NCI-H187 (cell line): ENCODE measurements around the gene BCL2L13.
"Not testable (repeated sequence)": the region's sequence is repeated elsewhere in the genome, so short reads cannot be mapped to it uniquely, and the experiment has no call there.

ENCODE experiments used
- DNase-seq, 2 experiments: peaks; one replicate each; lab custom pipeline; 2025; lab: John Stamatoyannopoulos, UW

BCL2L13 gene

DNA sequence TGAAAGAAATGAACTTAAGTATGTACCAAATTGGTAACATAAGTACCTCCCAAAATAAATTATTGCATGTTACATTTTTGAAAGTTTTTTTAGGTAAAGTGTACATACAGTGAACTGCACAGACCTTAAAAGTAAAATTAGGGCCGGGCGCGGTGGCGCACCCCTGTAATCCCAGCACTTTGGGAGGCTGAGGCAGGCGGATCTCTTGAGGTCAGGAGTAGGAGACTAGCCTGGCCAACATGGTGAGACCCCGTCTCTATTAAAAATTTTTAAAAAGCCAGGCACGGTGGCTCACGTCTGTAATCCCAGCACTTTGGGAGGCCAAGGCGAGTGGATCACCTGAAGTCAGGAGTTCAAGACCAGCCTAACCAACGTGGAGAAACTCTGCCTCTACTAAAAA lies 1.7 kb upstream of the BCL2L13 start:
- DNase-seq, result not testable (repeated sequence)

DNA sequence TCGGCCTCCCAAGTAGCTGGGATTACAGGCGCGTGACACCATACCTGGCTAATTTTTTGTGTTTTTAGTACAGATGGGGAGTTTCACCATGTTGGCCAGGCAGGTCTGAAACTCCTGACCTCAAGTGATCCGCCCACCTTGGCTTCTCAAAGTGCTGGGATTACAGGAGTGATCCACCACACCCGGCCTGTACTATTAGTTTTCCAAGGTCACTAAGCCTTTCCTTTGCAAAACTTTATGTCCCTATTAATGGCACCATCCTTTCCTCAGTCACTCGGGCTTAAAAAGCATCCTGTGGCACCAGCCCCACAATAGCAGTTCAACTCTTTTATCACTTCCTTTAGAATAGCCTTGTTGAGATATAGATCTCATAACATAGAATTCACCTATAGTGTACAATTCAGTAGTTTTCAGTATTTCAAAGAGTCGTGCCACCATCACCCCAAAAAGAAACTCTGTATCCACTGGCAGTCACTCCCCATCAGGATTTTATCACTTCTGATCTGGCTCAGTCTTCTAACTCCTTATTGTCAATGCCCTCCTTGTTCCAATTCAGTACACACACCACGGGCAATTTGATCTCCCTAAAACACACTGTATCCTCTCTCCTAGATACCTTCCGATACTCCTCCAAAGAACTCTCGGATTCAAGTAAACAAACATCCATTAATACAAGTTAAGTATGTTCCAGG lies 921 bp upstream of the BCL2L13 start:
- no peak for DNase-seq

DNA sequence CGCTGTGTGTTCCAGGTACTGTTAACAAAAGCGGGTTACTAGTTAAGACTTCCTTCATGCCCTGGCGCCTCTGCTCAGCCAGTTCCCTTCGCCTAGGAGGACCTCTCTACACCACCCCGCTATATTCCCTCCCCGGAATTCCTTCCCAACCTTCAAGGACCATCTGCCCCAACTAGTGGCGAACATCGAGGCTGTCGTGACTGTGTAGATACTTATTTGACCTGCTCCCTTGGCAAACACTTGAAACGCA lies 450 bp upstream of the BCL2L13 start:
- no peak for DNase-seq

DNA sequence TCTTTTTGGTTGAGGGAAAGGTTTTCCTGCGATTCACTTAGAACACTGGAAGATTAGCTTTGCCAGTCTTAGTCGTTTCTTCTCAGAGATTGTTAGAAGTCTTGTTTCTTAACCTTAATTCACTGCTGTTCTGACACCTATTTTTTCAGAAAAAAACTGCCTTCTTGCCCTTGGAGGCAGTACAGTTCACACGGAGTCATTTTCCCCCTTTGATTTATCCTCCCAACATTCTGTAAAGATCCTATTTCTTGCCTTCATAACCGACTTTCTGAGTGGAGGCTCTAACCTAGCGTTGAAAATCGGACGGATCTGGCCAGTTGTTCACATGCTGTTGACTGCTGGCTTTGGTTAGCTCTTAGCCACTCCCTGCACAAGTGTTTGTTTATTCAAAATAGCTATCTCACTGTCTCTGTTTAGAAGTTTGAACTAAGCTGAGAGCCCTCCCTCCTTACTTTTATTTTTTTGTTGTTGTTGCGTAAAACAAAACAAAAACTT lies 737 bp downstream of the BCL2L13 start:
- no peak for DNase-seq

DNA sequence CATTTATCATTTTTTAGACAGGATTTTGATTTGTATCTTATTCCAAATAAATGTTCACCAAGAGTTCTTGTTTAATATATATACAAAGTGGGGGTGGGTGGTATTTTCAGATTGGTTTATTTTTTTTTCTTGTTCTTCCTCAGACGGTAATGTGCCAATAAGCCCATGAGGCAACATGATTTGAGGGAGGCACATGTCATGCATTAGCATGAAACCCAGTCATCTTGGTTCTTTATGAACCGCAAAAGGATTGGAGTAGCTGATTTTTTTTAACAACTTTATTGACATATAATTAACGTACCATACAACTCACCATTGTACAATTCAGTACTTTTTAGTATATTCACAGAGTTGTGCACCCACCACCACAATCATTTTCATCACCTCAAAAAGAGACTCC lies 2.7 kb downstream of the BCL2L13 start:
- no peak for DNase-seq

DNA sequence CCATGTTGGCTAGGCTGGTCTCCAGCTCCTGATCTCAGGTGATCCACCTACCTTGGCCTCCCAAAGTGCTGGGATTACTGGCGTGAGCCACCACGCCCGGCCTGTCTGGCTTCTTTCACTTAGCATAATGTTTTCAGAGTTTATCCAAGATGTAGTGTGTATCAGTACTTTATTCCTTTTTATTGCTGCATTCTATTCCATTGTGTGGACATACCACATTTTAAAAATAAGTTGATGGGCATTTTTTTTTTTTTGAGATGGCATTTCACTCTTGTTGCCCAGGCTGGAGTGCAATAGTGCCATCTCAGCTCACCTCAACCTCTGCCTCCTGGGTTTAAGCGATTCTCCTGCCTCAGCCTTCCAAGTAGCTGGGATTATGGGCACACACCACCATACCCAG lies 3.8 kb downstream of the BCL2L13 start:
- DNase-seq, result not testable (repeated sequence)

DNA sequence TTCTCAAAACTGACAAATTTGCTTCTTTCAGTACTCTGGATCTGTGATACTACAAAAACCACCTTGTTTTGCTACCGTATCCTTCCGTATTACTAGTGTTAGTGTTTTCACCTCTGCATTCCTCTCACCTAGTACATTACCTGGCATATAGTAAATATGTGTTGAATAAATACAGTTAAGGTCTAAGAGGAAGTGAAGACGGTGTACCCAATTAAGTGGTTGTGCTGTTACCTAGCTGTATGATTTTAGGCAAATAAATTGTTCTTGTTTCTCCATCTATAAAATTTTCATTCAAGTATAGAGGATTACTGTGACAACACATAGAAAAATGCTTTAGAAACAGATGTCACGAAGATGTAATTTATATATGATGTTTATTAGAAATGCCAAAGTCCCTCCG lies 8.9 kb downstream of the BCL2L13 start:
- DNase-seq, result no peak

DNA sequence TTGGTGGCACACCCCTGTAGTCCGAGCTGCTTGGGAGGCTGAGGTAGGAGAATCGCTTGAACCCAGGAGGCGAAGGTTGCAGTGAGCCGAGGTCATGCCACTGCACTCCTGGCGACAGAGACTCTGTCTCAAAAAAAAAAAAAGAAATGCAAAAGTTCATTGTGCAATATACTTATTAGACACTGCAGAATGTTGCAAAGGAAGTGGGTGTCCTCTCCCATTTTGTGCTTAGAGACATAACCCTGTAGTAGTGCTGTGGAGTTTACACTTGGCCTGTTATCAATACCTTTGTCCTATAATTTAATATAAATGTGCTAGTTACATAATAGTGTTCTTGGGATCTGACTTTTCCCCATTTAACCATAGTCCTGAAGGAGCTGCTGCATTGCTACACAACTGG lies 9.4 kb downstream of the BCL2L13 start:
- DNase-seq, result no peak

DNA sequence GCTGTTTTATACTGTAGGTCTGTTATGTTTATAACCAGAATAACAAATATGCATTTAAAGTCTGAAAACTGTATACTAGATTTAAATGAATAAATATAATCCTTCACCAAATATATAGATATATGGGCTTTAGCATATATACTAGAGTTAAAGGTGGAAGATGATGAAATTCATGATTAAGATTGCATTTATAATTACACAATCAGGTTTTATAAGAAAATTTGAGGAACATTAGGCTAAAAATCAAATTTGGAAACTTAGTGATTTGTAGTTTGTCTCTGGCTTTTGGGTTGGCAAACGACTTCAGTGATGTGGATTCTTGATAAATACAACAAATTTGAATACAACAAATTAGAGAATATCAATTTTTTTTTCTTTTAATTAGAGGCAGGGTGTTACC lies 10.0 kb downstream of the BCL2L13 start:
- no peak for DNase-seq

DNA sequence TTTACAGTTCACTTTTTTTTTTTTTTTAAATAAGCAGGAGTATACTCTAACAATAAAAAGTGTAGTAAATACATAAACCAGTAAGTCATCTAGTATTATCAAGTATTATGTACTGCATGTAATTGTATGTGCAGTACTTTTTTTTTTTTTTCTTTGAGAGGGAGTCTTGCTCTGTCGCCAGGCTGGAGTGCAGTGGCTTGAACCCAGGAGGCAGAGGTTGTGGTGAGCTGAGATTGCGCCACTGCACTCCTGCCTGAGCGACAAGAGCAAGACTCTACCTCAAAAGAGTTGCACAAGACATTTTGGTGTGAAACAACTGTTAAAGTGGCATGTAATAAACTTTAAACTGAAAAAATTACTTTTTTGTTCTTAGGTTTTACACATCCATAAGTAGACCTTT lies 16.7 kb downstream of the BCL2L13 start:
- DNase-seq, result no peak

DNA sequence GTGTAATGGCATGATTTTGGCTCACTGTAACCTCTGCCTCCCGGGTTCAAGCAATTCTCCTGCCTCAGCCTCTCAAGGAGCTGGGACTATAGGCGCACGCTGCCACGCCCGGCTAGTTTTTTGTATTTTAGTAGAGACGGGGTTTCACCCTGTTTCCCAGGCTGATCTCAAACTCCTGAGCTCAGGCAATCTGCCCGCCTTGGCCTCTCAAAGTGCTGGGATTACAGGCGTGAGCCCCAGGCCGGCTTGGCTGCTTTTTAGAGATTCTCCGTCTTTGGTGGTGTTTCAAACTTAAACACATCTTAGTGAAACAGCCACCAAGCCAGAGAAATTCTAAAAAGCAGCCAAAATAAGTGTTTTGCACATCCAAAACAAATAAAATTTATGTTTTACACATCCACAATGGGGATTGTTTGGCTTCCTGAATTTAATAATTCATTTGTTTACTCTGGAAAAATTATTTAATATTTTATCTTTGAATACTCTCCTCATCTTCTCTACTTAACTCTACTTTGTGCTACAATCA lies 18.4 kb downstream of the BCL2L13 start:
- no peak for DNase-seq

DNA sequence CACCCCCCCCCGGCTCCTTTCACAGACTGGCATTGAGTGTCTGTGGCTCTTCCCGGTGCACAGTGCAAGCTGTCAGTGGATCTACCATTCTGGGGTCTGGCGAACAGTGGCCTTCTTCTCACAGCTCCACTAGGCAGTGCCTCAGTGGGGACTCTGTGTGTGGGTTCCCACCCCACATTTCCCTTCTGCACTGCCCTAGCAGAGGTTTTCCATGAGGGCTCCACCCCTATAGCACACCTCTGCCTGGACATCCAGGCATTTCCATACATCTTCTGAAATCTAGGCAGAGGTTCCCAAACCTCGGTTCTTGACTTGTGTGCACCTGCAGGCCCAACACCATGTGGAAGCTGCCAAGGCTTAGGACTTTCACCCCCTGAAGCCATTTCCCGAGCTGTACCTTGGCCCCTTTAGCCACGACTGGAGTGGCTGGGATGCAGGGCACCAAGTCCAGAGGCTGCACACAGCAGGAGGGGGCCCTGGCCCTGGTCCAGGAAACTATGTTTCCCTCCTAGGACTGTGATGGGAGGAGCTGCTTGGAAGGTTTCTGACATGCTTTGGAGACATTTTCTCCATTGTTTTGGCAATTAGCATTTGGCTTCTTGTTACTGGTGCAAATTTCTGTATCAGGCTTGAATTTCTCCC lies 26.0 kb downstream of the BCL2L13 start:
- no peak for DNase-seq

DNA sequence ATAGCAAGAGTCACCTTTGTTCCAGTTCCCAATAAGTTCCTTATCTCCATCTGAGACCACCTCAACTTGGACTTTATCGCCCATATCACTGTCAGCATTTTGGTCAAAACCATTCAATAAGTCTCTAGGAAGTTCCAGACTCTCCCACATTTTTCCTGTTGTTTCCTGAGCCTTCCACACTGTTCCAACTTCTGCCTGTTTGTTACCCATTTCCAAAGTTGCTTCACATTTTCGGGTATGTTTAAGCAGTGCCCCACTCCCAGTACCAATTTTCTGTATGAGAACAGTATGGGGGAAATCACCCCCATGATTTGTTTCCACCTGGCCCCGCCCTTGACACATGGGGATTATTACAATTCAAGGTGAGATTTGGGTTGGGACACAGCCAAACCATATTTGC lies 26.7 kb downstream of the BCL2L13 start:
- DNase-seq, result no peak

DNA sequence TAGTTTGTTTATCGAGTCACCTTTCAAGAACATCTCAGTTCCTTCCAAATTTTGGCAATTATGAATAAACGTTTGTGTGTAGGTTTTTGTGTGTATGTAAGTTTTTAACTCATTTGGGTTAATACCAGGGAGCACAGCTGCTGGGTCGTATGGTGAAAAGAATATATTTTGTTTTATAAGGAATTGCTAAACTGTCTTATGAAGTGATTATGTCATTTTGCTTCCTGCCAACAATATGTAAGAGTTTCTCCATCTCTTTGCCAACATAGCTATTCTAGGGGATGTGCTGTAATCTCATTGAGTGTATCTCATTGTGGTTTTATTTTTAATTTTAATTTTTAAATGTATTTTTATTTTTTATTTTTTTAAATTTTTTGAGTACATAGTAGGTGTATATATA lies 27.3 kb downstream of the BCL2L13 start:
- no peak for DNase-seq

DNA sequence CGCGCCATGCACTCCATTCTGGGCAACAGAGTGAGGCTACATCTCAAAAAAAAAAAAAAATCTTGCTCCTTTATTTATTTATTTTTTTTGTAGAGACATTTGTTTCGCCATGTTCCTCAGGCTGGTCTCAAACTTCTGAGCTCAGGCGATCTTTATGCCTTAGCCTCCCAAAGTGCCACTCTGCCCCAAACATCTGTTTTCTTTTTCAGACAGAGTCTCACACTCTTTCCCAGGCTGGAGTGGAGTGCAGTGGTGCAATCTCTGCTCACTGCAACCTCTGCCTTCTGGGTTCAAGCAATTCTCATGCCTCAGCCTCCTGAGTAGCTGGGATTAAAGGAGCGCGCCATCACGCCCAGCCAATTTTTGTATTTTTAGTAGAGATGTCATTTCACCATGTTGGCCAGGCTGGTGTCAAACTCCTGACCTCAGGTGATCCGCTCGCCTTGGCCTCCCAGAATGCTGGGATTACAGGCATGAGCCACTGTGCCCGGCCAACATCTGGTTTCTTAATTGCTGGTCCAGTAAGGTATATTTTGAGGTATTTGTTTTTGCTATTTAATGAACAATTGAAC lies 33.0 kb downstream of the BCL2L13 start:
- not testable (repeated sequence) for DNase-seq

DNA sequence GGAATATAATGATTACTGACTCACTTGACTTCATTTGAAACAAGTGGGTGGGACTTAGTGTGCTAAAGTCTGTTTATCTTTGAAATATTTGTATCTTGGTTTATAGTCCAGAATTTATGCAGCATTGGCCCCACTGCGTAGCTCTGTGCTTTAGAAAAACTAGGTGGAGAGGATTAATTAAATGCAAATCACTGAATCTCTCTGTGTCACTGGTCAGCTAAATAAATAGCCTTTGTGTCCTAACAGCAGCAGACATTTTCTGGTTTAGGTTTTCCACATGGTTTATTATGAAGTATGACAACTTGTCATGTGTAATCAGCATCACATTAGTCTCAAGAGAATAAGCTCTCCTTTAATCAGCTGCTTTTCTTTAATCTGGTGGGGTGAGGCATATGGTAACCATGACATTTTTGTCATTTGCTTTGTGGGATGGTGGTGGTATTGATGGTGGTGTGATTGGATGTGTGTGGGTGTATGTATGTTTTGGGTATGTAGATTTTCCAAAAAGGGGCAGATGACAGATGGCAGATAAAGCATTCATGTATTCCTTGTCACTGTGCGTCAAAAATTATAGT lies 33.9 kb downstream of the BCL2L13 start:
- DNase-seq, result no peak

DNA sequence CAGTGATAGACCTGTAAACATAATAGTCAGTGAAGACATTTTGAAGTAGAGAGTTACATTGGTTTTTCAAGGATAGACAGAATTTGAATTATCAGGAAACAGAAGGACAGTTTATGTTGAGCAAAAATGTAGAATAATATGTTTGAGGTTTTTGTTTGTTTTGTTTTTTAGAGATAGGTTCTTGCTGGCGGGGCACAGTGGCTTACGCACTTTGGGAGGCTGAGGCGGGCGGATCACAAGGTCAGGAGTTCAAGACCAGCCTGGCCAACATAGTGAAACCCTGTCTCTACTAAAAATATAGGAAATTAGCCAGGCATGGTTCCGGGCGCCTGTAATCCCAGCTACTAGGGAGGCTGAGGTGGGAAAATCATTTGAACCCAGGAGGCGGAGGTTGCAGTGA lies 35.6 kb downstream of the BCL2L13 start:
- no peak for DNase-seq

DNA sequence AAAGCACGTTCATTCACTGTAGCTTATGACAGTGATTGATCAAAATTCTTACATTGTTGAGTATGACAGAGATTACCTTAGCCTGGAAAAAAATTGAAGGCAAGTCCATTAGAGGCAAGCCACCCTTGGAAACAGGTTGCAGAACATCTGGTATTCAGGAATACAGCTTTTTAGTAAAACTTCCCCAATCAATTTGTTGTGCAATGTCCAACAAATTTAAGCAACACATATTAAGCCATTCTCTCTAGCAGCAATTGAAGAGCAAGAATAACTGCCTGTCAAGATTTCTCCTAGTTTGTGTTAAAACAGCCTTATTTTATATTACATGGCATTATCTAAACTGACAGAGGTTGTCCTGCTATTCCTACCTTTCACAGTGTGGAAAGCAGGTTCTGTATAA lies 37.0 kb downstream of the BCL2L13 start:
- no peak for DNase-seq

DNA sequence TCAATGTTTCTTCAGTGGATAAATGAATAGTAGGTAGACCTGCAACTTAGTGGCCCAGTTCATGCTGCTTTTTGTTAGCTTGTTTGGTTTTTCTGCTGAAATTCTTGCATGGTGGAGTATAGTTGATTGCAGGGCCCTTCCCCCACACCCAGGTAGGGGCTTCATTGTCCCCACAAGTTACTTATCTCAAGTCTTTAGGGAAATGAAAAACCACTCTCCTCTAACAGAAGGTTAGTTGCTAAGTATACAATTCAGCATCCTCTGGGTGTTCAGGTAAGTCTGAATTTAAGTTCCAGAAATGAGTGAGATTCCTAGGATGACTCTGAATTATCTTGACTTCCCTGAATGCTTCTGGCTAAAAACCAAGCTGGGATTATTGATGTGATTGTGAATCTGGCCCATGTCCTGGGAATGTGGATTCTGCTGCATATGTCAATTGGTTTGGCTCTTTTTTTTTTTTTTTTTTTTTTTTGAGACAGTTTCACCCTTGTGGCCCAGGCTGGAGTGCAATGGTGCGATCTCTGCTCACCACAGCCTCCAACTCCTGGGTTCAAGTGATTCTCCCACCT lies 40.3 kb downstream of the BCL2L13 start:
- DNase-seq, result no peak

DNA sequence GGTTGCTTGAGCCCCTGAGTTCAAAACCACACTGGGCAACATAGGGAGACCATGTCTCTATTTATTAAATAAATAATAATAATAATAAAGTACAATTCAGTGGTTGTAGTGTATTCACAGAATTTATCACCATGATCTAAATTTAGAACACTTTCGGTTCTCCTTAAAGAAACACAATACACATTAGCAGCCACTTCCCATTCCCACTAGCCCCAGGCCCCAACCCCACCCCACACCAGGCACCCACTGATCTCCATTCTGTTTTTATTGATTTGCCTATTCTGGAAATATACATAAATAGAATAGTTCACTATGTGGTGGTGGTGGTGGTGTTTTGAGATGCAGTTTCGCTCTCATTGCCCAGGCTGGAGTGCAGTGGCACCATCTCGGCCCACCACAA lies 45.7 kb downstream of the BCL2L13 start:
- no peak for DNase-seq

DNA sequence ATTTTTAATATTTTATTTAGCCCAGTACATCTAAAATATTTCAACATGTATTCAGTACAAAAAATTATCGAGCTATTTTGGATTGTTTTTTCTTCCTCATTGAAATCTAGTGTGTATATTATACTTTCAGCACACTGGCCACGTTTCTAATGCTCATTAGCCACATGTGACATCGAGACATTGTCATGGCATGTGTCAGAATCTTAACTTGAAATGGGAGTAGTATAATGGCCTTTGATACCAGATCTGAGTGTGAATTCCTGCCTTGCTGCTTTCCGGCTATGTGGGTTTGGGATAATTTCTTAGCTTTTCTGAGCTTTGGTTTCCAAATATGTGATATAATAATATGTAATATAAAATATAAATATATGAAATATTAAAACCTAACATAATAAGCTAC lies 54.3 kb downstream of the BCL2L13 start:
- DNase-seq, result no peak

DNA sequence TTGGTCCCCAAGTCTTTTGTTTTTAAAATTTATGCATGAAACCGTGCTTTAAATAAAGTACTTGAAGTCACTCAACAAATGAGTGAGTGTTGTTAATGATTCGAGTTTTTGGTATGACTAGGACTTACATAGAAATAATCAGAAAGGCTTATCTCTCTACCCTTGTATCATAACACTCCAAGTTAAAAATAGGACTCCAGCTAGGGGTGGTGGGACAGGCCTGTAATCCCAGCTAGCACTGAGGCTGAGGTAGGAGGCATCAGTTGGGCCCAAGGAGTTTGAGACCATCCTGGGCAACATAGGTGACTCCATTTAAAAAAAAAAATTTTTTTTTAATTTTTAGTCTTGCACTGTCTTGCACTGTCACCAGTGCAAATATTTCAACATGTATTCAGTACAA lies 55.6 kb downstream of the BCL2L13 start:
- no peak for DNase-seq

DNA sequence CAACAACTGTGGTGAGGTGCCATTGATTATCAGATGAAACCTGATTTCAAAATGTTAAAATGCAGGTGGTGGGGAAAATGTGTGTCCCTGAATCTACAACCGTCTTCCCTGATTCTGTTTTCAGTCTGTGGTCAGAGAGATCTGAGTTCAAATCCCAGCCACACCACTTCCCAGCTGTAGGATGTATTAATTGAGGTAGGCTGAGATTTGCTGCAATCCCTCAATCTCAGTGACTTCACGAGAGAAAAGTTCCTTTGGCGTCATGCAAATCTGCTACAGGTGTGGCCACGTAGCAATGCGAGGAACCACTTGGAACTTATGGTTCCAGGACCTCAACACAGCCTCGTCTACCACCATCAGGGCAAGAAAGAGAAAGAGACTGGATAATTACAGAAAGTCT lies 56.2 kb downstream of the BCL2L13 start:
- DNase-seq, result no peak
